SK-N-SH (cell line): Measurements from ENCODE around the gene ZW10. TPM values are rescaled to one million over a fixed set of nuclear protein-coding genes. Genes with fewer than 3 reads are reported as not detected.

Experiments used
- CTCF ChIA-PET: fragments of 300-600, 350-600 bp; formaldehyde crosslinking; extraction: SDS; loops from one replicate; lab custom pipeline; 2021; lab: Yijun Ruan, JAX
- POLR2A ChIA-PET: fragments of 350-600 bp; sonication (Branson Sonifier 250); formaldehyde crosslinking; extraction: SDS; loops from one replicate; lab custom pipeline; 2020; ENCODE audit warnings: antibody characterized with exemption, inconsistent platforms; lab: Yijun Ruan, JAX
- DNase-seq: peaks from one replicate; pipeline ENCODE4 v3.0.0; 2012
- H2AFZ ChIP-seq: fragments of 200-600 bp; sonication (generic); 2 replicates; pipeline ENCODE4 v1.8.1; 2016; ENCODE audit warnings: antibody characterized with exemption, mild to moderate bottlenecking, low read depth
- H3F3A ChIP-seq: fragments of 200-600 bp; sonication (generic); replicated peaks from 2 replicates; pipeline ENCODE3; 2016; ENCODE audit warnings: antibody characterized with exemption, mild to moderate bottlenecking; ENCODE audit not compliant: insufficient read depth
- H3K27ac ChIP-seq, 2 experiments: fragments of 200-500 bp in 1 of 2; fragments of 200-600 bp in 1 of 2; sonication (Bioruptor generic) in 1 of 2; sonication (generic), shearing (Covaris generic) in 1 of 2; 2 replicates each; pipeline versions ENCODE4 v1.5.1 to v1.6.1; 2014 to 2016; ENCODE audit warnings: low read depth in 2 of 2, inconsistent platforms in 1 of 2, low read length in 1 of 2, mild to moderate bottlenecking in 1 of 2, mixed read lengths in 1 of 2
- H3K27me3 ChIP-seq: fragments of 200-600 bp; sonication (generic), shearing (Covaris generic); 2 replicates; pipeline ENCODE4 v1.6.1; 2016; ENCODE audit warnings: mixed run types; ENCODE audit not compliant: insufficient read depth
- H3K36me3 ChIP-seq, 2 experiments: fragments of 200-500 bp in 1 of 2; fragments of 200-600 bp in 1 of 2; sonication (Bioruptor generic) in 1 of 2; sonication (generic) in 1 of 2; replicated peaks in 1 of 2; 2 replicates each; pipeline versions ENCODE3 to v1.5.1; 2014 to 2016; ENCODE audit warnings: low read length in 1 of 2, mild to moderate bottlenecking in 1 of 2; ENCODE audit not compliant: insufficient read depth in 2 of 2, control insufficient read depth in 1 of 2
- H3K4me1 ChIP-seq, 2 experiments: fragments of 200-500 bp in 1 of 2; fragments of 200-600 bp in 1 of 2; sonication (Bioruptor generic) in 1 of 2; sonication (generic), shearing (Covaris generic) in 1 of 2; 2 replicates each; pipeline versions ENCODE4 v1.5.1 to v1.6.1; 2014 to 2016; ENCODE audit warnings: low read depth in 1 of 2, low read length in 1 of 2, mixed run types in 1 of 2; ENCODE audit not compliant: insufficient read depth in 2 of 2, control insufficient read depth in 1 of 2
- H3K4me2 ChIP-seq: fragments of 200-600 bp; sonication (generic), shearing (Covaris generic); 2 replicates; pipeline ENCODE4 v1.6.1; 2017; ENCODE audit warnings: mixed run types
- H3K4me3 ChIP-seq, 2 experiments: fragments of 200-500 bp in 1 of 2; fragments of 200-600 bp in 1 of 2; sonication (Bioruptor generic) in 1 of 2; sonication (generic), shearing (Covaris generic) in 1 of 2; 2 replicates each; pipeline versions ENCODE4 v1.5.1 to v1.8.1; 2014 to 2016; ENCODE audit warnings: low read depth in 2 of 2, inconsistent platforms in 1 of 2, low read length in 1 of 2, mild to moderate bottlenecking in 1 of 2, mixed read lengths in 1 of 2, moderate library complexity in 1 of 2
- H3K79me2 ChIP-seq: fragments of 200-600 bp; sonication (generic); 2 replicates; pipeline ENCODE4 v1.8.1; 2017; ENCODE audit warnings: mild to moderate bottlenecking; ENCODE audit not compliant: insufficient read depth
- H3K9ac ChIP-seq: fragments of 200-600 bp; sonication (generic); 2 replicates; pipeline ENCODE4 v1.6.1; 2017; ENCODE audit warnings: mixed run types
- H3K9me2 ChIP-seq: fragments of 200-600 bp; sonication (generic); 2 replicates; pipeline ENCODE4 v1.6.1; 2017; ENCODE audit warnings: mixed run types
- H3K9me3 ChIP-seq: fragments of 200-600 bp; sonication (generic); 2 replicates; pipeline ENCODE4 v1.6.1; 2017; ENCODE audit warnings: mixed run types, mild to moderate bottlenecking, moderate library complexity
- H4K20me1 ChIP-seq: fragments of 200-600 bp; sonication (generic); 2 replicates; pipeline ENCODE4 v1.6.1; 2017; ENCODE audit warnings: mild to moderate bottlenecking, mixed run types; ENCODE audit not compliant: insufficient read depth
- ELF1 ChIP-seq: IDR thresholded peaks from 2 replicates; pipeline ENCODE4 v1.4.0; 2012
- EP300 ChIP-seq, 2 experiments: IDR thresholded peaks; 2 replicates each; pipeline versions ENCODE4 v1.4.0 to v1.6.1; 2012; ENCODE audit warnings: borderline replicate concordance in 1 of 2, low read depth in 1 of 2, low read length in 1 of 2
- EZH2phosphoT487 ChIP-seq: fragments of 200-600 bp; sonication (generic); IDR thresholded peaks from 2 replicates; pipeline ENCODE4 v1.6.1; 2017; ENCODE audit warnings: low read depth, mixed run types, mild to moderate bottlenecking, antibody characterized with exemption, moderate library complexity, borderline replicate concordance
- FOSL2 ChIP-seq: IDR thresholded peaks from 2 replicates; pipeline ENCODE4 v1.4.0; 2012; ENCODE audit warnings: low read depth, mild to moderate bottlenecking, moderate library complexity, borderline replicate concordance
- FOXJ3 ChIP-seq: sonication (generic); formaldehyde crosslinking; IDR thresholded peaks from 2 replicates; pipeline ENCODE4 v1.5.1; 2020; ENCODE audit warnings: mild to moderate bottlenecking, missing genetic modification reagents
- GABPA ChIP-seq: IDR thresholded peaks from 2 replicates; pipeline ENCODE4 v1.4.0; 2012; ENCODE audit warnings: low read depth, mild to moderate bottlenecking
- MXI1 ChIP-seq: IDR thresholded peaks from 2 replicates; pipeline ENCODE4 v1.6.1; 2012; ENCODE audit warnings: mild to moderate bottlenecking, low read depth, low read length, improper control_type of control experiment
- RAD21 ChIP-seq: IDR thresholded peaks from 2 replicates; pipeline ENCODE4 v1.6.1; 2012; ENCODE audit warnings: mild to moderate bottlenecking, low read length
- RFX5 ChIP-seq: IDR thresholded peaks from 2 replicates; pipeline ENCODE4 v1.6.1; 2012; ENCODE audit warnings: mild to moderate bottlenecking, improper control_type of control experiment, low read length
- RXRA ChIP-seq: IDR thresholded peaks from 2 replicates; pipeline ENCODE4 v1.4.0; 2012; ENCODE audit warnings: low read depth, mild to moderate bottlenecking, borderline replicate concordance
- SMC3 ChIP-seq: IDR thresholded peaks from 2 replicates; pipeline ENCODE4 v1.6.1; 2012; ENCODE audit warnings: low read depth, low read length, improper control_type of control experiment
- TCF12 ChIP-seq: IDR thresholded peaks from 2 replicates; pipeline ENCODE4 v1.4.0; 2012
- WGBS: methylation state at CpG from one replicate; pipeline ENCODE4 v1.1.6; 2017; ENCODE audit warnings: low lambda C conversion rate; 5-methylcytosine and 5-hydroxymethylcytosine counted together
- polyA plus RNA-seq, 3 experiments: library from polyadenylated mRNA; depleted of rRNA; stranded (reverse); fragments of >200 nt; gene quantifications; 2 replicates each; pipeline ENCODE4 v1.2.3, GENCODE V29; 2012
- TF ChIP-seq, protein P1 (sequence below): fragments of 150-350 bp; IDR thresholded peaks from 2 replicates; pipeline ENCODE4 v1.6.1; 2017; ENCODE audit warnings: antibody characterized with exemption, low read length, low read depth, borderline replicate concordance
- TF ChIP-seq, protein P2 (sequence below): IDR thresholded peaks from 2 replicates; pipeline ENCODE4 v1.4.0; 2012; ENCODE audit warnings: low read depth, borderline replicate concordance
- TF ChIP-seq, protein P3 (sequence below): IDR thresholded peaks from 2 replicates; pipeline ENCODE4 v1.4.0; 2012; ENCODE audit warnings: low read depth, borderline replicate concordance
- TF ChIP-seq, protein P4 (sequence below): fragments of 200-600 bp; sonication (generic); IDR thresholded peaks from 2 replicates; pipeline ENCODE4 v1.6.1; 2017; ENCODE audit warnings: antibody characterized with exemption, mild to moderate bottlenecking, moderate library complexity

The ZW10 gene
- polyA plus RNA-seq, 1 of the 3 experiments (the other 2 are of a cell fraction) = 6.1 TPM

- Histone ChIP-seq H2AFZ (no peak overlapping the region), H4K20me1 (no peaks in the 10 kb centered on the region), H3K9me3 (no peaks in the 10 kb centered on the region), H3K4me2 (peak overlapping the region; percentile 80), H3K4me1 (peaks cover 3% of the 10 kb centered on the region in 2 experiments; a peak in 3 of 4 replicates), H3K9ac (no peak overlapping the region), H3K36me3 (peaks cover 17 to 26% of the 10 kb centered on the region in 2 experiments), H3K9me2 (no peaks in the 10 kb centered on the region), H3K79me2 (peaks cover 53% of the 10 kb centered on the region), H3K4me3 (no peak overlapping the region; a peak in 1 of 4 replicates), H3F3A (no peaks in the 10 kb centered on the region), H3K27ac (no peak overlapping the region), H3K27me3 (no peaks in the 10 kb centered on the region)
- no peak for DNase-seq
- WGBS = 69% methylated on average over 3 of the region's 3 CpGs
- CTCF ChIA-PET = interaction anchor here (1.0 to 1.5 kb wide), 2 partner anchors 24 to 463 kb away, joined by 3 read pairs; no protein-coding TSS in a partner anchor
- TF ChIP-seq SMC3 (no peak), EZH2phosphoT487 (no peak), TCF12 (no peak), RAD21 (no peak), ELF1 (no peak), EP300 (IDR thresholded peaks at IDR 0.05; ENCODE audit: borderline replicate concordance in 1 of 2, low read depth in 1 of 2, low read length in 1 of 2) (no peak), FOXJ3 (no peak), RFX5 (no peak), GABPA (no peak), RXRA (no peak), FOSL2 (no peak), MXI1 (no peak)
- TF ChIP-seq, protein P1, sequence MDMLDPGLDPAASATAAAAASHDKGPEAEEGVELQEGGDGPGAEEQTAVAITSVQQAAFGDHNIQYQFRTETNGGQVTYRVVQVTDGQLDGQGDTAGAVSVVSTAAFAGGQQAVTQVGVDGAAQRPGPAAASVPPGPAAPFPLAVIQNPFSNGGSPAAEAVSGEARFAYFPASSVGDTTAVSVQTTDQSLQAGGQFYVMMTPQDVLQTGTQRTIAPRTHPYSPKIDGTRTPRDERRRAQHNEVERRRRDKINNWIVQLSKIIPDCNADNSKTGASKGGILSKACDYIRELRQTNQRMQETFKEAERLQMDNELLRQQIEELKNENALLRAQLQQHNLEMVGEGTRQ = no peak
- TF ChIP-seq, protein P2, sequence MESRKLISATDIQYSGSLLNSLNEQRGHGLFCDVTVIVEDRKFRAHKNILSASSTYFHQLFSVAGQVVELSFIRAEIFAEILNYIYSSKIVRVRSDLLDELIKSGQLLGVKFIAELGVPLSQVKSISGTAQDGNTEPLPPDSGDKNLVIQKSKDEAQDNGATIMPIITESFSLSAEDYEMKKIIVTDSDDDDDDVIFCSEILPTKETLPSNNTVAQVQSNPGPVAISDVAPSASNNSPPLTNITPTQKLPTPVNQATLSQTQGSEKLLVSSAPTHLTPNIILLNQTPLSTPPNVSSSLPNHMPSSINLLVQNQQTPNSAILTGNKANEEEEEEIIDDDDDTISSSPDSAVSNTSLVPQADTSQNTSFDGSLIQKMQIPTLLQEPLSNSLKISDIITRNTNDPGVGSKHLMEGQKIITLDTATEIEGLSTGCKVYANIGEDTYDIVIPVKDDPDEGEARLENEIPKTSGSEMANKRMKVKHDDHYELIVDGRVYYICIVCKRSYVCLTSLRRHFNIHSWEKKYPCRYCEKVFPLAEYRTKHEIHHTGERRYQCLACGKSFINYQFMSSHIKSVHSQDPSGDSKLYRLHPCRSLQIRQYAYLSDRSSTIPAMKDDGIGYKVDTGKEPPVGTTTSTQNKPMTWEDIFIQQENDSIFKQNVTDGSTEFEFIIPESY = no peak
- TF ChIP-seq, protein P3, sequence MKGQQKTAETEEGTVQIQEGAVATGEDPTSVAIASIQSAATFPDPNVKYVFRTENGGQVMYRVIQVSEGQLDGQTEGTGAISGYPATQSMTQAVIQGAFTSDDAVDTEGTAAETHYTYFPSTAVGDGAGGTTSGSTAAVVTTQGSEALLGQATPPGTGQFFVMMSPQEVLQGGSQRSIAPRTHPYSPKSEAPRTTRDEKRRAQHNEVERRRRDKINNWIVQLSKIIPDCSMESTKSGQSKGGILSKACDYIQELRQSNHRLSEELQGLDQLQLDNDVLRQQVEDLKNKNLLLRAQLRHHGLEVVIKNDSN = no peak
- TF ChIP-seq, protein P4, sequence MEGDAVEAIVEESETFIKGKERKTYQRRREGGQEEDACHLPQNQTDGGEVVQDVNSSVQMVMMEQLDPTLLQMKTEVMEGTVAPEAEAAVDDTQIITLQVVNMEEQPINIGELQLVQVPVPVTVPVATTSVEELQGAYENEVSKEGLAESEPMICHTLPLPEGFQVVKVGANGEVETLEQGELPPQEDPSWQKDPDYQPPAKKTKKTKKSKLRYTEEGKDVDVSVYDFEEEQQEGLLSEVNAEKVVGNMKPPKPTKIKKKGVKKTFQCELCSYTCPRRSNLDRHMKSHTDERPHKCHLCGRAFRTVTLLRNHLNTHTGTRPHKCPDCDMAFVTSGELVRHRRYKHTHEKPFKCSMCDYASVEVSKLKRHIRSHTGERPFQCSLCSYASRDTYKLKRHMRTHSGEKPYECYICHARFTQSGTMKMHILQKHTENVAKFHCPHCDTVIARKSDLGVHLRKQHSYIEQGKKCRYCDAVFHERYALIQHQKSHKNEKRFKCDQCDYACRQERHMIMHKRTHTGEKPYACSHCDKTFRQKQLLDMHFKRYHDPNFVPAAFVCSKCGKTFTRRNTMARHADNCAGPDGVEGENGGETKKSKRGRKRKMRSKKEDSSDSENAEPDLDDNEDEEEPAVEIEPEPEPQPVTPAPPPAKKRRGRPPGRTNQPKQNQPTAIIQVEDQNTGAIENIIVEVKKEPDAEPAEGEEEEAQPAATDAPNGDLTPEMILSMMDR = no peak
- POLR2A ChIA-PET = interaction anchor here (1.4 kb wide), 1 partner anchor 14 kb away, joined by 4 read pairs; no protein-coding TSS in a partner anchor
Measured at GRCh38 chr11:113771964-113772363, 1.5 kb downstream of the ZW10 start.
